ENCODE results near the gene MYLK2.

GRCh38 chr20:31830406-31830981, 11.3 kb downstream of the MYLK2 start:
- TF ChIP-seq, protein P1, sequence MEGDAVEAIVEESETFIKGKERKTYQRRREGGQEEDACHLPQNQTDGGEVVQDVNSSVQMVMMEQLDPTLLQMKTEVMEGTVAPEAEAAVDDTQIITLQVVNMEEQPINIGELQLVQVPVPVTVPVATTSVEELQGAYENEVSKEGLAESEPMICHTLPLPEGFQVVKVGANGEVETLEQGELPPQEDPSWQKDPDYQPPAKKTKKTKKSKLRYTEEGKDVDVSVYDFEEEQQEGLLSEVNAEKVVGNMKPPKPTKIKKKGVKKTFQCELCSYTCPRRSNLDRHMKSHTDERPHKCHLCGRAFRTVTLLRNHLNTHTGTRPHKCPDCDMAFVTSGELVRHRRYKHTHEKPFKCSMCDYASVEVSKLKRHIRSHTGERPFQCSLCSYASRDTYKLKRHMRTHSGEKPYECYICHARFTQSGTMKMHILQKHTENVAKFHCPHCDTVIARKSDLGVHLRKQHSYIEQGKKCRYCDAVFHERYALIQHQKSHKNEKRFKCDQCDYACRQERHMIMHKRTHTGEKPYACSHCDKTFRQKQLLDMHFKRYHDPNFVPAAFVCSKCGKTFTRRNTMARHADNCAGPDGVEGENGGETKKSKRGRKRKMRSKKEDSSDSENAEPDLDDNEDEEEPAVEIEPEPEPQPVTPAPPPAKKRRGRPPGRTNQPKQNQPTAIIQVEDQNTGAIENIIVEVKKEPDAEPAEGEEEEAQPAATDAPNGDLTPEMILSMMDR (optimal IDR thresholded peaks at IDR 0.05 in 1 of 3, IDR thresholded peaks at IDR 0.05 in 1 of 3, conservative IDR thresholded peaks at IDR 0.05 in 1 of 3; ENCODE audit: extremely low read depth in 1 of 3, insufficient read depth in 2 of 3, low read length in 3 of 3): no peak
- no peak for TF ChIP-seq EZH2 (IDR thresholded peaks at IDR 0.05; ENCODE audit: low read length)

All from keratinocyte (primary cell).